Measurements from ENCODE around the gene PDS5A. TPM values are rescaled to one million over a fixed set of nuclear protein-coding genes. Genes with fewer than 3 reads are reported as not detected.

PDS5A gene
- total and polyA plus RNA-seq, 9 of the 15 experiments (the other 6 are each of a cell fraction or from before 2014, with no cell fraction given) = 16.4 to 85.4 (median 70.0) TPM

DNA sequence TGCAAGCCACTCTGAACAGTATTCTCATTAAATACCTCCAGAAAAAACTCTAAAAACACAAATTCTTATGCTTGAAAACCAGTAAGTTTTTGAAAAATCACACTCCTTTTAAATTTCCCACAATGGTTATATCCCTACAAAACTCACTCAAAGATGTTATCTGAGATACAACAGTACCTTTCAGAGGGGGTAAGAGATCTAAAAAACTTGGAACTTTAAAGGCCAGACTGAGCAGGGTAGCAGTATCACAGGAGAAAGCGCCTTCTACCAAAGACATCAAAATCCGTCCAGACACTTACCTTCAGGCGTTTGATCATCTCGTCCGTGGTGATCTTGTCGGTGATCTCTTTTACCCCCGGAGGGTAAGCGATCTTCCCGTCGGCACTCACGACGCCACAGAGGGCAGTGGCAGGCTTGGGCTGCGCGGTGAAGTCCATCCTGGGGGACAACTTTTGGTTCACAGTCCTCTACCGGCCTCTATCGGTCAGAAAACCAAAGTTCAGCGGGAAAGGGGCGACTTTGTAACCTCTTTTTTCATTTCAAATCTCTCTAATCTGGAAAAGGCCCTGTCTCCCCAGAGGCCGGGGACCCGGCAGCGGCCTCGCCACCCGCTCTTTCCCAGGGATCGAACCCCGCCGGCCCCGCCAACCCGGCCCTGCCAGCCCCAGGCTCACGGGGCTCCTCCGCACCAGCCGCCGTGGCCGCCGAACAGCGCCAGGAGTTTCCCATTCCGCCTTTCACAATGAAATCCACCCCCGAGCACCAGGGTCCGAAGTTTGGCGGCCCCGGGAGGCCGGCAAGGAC is 1.4 kb downstream of the PDS5A start (continued):
- TF ChIP-seq, protein P1, sequence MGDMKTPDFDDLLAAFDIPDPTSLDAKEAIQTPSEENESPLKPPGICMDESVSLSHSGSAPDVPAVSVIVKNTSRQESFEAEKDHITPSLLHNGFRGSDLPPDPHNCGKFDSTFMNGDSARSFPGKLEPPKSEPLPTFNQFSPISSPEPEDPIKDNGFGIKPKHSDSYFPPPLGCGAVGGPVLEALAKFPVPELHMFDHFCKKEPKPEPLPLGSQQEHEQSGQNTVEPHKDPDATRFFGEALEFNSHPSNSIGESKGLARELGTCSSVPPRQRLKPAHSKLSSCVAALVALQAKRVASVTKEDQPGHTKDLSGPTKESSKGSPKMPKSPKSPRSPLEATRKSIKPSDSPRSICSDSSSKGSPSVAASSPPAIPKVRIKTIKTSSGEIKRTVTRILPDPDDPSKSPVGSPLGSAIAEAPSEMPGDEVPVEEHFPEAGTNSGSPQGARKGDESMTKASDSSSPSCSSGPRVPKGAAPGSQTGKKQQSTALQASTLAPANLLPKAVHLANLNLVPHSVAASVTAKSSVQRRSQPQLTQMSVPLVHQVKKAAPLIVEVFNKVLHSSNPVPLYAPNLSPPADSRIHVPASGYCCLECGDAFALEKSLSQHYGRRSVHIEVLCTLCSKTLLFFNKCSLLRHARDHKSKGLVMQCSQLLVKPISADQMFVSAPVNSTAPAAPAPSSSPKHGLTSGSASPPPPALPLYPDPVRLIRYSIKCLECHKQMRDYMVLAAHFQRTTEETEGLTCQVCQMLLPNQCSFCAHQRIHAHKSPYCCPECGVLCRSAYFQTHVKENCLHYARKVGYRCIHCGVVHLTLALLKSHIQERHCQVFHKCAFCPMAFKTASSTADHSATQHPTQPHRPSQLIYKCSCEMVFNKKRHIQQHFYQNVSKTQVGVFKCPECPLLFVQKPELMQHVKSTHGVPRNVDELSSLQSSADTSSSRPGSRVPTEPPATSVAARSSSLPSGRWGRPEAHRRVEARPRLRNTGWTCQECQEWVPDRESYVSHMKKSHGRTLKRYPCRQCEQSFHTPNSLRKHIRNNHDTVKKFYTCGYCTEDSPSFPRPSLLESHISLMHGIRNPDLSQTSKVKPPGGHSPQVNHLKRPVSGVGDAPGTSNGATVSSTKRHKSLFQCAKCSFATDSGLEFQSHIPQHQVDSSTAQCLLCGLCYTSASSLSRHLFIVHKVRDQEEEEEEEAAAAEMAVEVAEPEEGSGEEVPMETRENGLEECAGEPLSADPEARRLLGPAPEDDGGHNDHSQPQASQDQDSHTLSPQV (IDR thresholded peaks at IDR 0.05) = no peak
- TF ChIP-seq GTF2E2 (tag; IDR thresholded peaks at IDR 0.05) = no peak
- TF ChIP-seq ETS2 (tag; IDR thresholded peaks at IDR 0.05; ENCODE audit: borderline replicate concordance, poor library complexity, severe bottlenecking) = no peak
- no peak for TF ChIP-seq ZKSCAN3 (CRISPR knock-in tag; IDR thresholded peaks at IDR 0.05)
- no peak for TF ChIP-seq ZNF224 (CRISPR knock-in tag; IDR thresholded peaks at IDR 0.05)
- no peak for TF ChIP-seq BACH1 (tag; IDR thresholded peaks at IDR 0.05)
- no peak for TF ChIP-seq ZNF146 (CRISPR knock-in tag; IDR thresholded peaks at IDR 0.05; ENCODE audit: unreplicated experiment)
- TF ChIP-seq ZNF408 (CRISPR knock-in tag; IDR thresholded peaks at IDR 0.05; ENCODE audit: low read depth) = no peak
- TF ChIP-seq, protein P2, sequence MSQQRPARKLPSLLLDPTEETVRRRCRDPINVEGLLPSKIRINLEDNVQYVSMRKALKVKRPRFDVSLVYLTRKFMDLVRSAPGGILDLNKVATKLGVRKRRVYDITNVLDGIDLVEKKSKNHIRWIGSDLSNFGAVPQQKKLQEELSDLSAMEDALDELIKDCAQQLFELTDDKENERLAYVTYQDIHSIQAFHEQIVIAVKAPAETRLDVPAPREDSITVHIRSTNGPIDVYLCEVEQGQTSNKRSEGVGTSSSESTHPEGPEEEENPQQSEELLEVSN (IDR thresholded peaks at IDR 0.05; ENCODE audit: borderline replicate concordance in 1 of 2, extremely low read depth in 1 of 2, insufficient read depth in 1 of 2, insufficient read length in 1 of 2, low read depth in 1 of 2, low read length in 1 of 2, poor library complexity in 1 of 2, severe bottlenecking in 1 of 2) = peak in 1 of 2 experiments; percentile 28
- no peak for TF ChIP-seq RBBP5 (IDR thresholded peaks at IDR 0.05; ENCODE audit: borderline replicate concordance, insufficient read depth, low read length, poor library complexity, severe bottlenecking)
- TF ChIP-seq, protein P3, sequence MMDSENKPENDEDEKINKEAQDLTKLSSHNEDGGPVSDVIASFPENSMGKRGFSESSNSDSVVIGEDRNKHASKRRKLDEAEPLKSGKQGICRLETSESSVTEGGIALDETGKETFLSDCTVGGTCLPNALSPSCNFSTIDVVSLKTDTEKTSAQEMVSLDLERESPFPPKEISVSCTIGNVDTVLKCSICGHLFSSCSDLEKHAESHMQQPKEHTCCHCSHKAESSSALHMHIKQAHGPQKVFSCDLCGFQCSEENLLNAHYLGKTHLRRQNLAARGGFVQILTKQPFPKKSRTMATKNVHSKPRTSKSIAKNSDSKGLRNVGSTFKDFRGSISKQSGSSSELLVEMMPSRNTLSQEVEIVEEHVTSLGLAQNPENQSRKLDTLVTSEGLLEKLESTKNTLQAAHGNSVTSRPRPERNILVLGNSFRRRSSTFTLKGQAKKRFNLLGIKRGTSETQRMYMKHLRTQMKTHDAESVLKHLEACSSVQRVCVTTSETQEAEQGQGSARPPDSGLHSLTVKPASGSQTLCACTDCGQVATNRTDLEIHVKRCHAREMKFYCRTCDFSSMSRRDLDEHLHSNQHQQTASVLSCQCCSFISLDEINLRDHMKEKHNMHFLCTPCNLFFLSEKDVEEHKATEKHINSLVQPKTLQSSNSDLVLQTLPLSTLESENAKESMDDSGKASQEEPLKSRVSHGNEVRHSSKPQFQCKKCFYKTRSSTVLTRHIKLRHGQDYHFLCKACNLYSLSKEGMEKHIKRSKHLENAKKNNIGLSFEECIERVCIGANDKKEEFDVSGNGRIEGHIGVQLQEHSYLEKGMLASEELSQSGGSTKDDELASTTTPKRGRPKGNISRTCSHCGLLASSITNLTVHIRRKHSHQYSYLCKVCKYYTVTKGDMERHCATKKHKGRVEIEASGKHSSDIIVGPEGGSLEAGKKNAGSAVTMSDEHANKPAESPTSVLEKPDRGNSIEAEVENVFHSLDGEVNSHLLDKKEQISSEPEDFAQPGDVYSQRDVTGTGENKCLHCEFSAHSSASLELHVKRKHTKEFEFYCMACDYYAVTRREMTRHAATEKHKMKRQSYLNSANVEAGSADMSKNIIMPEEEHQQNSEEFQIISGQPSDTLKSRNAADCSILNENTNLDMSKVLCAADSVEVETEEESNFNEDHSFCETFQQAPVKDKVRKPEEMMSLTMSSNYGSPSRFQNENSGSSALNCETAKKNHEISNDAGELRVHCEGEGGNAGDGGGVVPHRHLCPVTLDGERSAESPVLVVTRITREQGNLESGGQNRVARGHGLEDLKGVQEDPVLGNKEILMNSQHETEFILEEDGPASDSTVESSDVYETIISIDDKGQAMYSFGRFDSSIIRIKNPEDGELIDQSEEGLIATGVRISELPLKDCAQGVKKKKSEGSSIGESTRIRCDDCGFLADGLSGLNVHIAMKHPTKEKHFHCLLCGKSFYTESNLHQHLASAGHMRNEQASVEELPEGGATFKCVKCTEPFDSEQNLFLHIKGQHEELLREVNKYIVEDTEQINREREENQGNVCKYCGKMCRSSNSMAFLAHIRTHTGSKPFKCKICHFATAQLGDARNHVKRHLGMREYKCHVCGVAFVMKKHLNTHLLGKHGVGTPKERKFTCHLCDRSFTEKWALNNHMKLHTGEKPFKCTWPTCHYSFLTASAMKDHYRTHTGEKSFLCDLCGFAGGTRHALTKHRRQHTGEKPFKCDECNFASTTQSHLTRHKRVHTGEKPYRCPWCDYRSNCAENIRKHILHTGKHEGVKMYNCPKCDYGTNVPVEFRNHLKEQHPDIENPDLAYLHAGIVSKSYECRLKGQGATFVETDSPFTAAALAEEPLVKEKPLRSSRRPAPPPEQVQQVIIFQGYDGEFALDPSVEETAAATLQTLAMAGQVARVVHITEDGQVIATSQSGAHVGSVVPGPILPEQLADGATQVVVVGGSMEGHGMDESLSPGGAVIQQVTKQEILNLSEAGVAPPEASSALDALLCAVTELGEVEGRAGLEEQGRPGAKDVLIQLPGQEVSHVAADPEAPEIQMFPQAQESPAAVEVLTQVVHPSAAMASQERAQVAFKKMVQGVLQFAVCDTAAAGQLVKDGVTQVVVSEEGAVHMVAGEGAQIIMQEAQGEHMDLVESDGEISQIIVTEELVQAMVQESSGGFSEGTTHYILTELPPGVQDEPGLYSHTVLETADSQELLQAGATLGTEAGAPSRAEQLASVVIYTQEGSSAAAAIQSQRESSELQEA (IDR thresholded peaks at IDR 0.05; ENCODE audit: low read depth) = no peak
- no peak for TF ChIP-seq TCFL5 (CRISPR knock-in tag; conservative IDR thresholded peaks at IDR 0.05)
- TF ChIP-seq ZNF316 (IDR thresholded peaks at IDR 0.05) = no peak

Measured in K562 (cell line).